ENCODE measurements around the gene TEX35.

DNA sequence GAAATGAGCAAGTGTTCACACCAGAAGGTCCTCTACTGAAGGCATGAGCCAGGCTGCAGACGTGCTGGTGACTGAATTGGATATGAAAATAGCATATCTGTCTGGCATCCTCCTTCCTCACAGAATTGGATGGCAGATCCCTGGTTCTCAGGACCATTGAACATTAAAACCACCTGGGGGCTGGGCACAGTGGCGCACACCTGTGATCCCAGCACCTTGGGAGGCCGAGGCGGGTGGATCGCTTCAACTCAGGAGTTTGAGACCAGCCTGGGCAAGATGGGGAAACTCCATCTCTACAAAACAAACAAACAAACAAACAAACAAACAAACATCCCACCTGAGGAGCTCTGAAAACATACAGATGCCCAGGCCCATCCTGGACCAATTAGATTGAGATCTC lies 23.4 kb downstream of the TEX35 start:
- TF ChIP-seq, protein P1, sequence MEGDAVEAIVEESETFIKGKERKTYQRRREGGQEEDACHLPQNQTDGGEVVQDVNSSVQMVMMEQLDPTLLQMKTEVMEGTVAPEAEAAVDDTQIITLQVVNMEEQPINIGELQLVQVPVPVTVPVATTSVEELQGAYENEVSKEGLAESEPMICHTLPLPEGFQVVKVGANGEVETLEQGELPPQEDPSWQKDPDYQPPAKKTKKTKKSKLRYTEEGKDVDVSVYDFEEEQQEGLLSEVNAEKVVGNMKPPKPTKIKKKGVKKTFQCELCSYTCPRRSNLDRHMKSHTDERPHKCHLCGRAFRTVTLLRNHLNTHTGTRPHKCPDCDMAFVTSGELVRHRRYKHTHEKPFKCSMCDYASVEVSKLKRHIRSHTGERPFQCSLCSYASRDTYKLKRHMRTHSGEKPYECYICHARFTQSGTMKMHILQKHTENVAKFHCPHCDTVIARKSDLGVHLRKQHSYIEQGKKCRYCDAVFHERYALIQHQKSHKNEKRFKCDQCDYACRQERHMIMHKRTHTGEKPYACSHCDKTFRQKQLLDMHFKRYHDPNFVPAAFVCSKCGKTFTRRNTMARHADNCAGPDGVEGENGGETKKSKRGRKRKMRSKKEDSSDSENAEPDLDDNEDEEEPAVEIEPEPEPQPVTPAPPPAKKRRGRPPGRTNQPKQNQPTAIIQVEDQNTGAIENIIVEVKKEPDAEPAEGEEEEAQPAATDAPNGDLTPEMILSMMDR (IDR thresholded peaks at IDR 0.05; ENCODE audit: borderline replicate concordance, extremely low read depth, low read length, poor library complexity, severe bottlenecking) = no peak
- no peak for TF ChIP-seq EZH2 (IDR thresholded peaks at IDR 0.05; ENCODE audit: borderline replicate concordance, low read depth, low read length, severe bottlenecking)

Measured in DND-41 (cell line).